Measurements from ENCODE around the gene CLSTN2.

The CLSTN2 gene

DNA sequence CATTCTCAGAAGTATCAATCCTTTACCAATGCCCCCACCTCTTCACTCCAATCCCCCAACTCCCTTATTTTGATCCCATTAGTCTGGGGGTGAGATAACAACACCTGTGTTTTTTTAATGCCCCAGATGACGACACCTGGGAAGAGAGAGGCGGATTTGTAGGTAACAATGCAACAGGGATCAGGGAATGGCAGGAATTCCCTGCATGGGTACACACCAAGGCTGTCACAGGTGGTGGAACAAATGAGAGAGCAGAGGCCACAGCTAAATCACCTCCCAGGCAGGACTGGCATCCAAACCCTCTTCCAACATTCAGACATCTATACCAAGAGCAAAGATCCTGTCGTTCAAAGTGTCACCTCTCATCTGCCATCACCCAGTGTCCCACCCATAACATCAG is 423.7 kb downstream of the CLSTN2 start:
- DNase-seq, result no peak

DNA sequence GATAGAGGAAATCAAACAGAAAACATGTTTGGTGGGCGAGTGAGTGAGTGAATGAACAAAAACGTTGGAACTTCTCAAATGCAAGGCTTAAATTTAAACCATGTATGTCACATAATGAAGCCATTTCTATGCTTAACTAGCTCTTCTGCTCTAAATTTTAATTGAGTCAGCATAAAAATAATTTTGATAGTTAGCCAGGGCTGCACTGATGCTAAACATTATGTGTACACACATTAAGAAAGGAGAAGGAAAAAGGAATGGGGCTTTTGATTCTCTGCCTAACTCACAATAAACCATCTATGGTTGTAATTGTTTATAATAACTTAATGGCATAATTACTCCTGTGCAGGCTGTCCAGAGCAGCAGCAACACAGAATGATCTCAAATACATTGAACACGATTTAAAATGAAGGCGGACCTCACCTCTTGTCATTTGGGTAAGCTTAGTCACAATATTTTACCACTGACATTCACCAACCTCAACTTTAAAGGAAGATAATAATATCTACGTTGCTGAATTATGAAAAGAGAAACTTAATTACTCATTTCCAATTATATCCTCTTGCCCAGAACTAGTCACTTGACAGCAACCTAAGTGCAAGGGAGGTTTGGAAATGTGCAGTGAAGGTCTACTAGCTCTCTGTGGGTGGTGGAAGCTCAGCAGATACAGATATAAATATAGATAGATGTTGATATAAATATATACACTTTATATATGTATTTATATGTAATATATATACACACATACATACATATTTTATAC is 424.4 kb downstream of the CLSTN2 start:
- no peak for DNase-seq

DNA sequence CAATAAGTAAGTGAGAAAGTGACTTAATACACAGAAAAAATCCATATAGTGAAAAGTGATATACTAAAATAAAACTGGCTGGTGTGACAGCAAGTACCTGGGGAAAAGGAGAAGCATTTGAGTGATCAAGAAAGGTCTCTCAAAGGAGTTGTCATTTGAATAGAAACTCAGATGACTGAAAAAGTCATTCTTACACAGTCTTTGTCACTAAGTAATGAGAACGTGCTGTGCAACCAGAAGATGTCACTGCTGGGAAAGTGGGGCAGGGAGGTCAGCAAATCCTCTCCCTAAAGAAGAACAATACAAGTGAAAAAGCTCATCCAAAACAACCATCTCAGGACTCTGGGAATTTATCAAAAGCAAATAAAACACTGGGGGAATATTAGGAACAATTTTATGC is 425.3 kb downstream of the CLSTN2 start:
- no peak for DNase-seq

DNA sequence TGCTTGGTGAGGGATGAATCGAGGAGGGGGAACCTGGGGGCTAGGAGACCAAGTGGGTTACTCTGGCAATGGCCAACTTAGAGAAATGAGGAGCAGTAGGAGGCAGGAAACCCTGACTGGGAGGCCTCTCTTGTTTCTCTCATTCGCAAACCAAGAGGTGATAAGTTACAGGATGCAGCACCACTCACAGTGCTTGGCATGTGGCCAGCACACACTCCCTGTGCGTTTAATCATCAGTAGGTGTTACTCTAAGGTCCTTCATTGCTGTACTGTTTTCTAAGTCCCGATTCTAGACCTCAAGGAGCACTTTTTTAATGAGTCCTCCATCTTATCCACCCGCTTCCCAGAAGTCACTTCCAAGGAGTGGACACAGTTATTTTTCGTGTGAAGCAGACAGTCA is 428.8 kb downstream of the CLSTN2 start:
- peak; percentile 43 for DNase-seq

DNA sequence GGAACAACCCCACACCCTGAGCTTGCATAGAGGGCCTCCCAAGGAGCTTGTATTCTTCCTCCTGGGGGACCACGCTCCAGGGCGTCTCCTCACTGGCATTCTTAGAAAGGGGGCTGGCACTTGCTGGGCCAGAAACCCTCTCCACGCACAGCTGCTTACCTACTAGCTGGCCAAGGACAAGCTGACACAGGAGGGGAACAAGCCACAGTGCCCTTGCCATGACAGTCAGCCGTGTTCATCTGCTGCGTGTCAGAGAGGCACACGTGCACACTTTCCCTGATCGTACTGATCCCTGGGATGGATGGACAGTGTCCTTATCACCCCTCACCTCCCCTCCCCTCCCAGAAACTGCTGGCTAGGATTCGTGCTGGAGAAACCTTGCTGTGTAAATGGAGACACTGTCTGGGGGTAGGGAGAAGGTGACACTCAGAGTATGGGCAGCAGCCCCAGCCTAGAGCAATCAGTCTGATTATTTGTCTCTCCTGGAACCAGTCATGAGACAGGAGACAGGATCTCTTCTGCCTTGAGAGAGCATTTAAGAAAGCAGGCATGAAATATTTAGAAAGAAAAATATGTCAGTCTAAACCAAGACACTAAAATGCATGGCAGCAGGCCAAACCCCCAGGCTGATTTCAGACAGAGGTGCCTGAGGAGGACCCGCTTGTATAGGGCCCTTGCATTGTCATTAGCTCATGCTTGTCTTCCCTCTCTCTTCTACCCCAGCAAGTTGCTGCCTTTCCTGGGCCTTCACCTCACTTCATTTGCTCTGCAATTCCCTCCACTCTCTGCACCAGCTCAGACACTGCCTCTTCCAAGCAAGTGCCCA is 431.1 kb downstream of the CLSTN2 start:
- DNase-seq, result no peak

DNA sequence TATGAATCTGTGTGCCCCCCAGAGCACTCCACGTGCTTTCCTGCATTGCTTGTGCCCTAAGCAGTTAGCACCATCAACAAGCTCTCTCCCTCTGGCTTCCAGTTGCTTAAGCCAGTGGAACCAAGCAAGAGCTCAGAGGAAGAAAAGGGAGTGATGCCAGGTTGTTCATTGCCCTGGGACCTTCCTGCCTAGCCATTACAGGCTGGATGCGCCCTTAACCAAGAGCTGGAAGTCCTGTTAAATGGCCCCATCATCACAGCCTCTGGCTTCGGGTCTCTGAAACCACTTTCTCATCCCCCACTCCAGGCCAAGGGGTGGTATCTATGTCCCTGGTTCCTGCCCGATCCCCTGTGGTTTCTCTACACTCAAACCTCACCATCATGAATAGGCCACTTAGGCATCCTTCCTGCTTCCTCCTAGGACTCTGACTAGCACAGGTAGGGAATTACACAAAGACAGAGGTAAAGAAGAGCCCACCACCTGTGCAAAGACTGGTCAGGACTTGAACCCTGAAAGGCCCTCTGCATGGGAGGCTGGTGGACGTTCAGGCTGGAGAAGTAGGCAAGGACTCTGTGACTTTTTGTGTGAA is 433.3 kb downstream of the CLSTN2 start:
- DNase-seq, result no peak

DNA sequence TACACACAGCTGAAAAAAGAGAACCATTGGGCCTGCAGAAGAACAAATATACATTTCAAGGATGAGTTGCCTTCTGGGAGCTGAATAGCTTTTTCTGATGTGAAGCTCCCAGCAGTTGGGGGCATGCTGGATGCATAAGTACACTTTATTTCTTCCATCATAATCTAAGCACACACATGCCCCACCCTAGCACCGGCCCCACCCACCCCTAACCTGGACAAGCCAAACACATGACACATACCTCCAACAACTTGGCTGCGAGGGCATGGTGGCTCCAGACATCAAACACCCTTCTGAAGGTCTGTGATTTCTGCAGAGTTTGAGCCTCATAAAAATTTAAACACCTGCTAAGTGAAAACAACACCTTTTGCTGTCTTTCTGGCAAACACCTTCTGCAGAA is 435.7 kb downstream of the CLSTN2 start:
- DNase-seq, result no peak

DNA sequence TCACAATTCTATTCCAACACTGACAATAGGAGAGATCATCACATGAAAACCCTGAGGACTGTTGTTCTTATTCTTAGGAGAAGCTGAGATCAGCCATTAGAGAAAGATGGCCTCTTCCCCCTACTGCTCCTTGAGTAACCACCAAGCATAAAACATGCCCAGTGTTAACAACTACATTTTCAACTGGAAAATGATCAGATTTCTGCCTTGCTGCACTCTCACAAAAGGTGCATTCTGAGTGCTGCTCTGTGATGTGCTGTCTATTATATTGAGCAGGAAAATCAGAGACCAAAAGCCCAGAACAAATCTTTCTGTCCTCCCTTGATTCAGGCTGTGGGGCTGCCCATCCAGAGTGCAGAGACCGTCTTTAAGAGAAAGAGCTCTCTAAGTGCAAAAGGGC is 438.2 kb downstream of the CLSTN2 start:
- no peak for DNase-seq

DNA sequence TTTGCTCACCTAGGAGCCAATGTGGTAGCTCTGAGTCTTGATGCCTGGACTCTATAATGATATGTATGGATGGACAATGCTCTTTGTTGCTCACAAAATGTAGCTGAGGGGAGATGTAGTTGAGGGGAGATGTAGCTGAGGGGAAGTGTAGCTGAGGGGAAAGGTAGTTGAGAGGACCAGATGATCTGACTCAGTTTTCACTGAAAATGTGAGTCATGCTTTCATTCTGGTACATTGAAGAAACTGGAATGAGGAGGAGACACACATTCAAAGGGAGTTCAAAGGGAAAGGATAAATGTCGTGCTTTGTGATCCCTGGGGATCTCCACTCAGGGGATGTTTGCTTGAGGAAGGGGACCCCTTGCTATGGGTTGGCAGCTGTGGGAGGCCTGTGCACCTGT is 440.0 kb downstream of the CLSTN2 start:
- DNase-seq, result no peak

DNA sequence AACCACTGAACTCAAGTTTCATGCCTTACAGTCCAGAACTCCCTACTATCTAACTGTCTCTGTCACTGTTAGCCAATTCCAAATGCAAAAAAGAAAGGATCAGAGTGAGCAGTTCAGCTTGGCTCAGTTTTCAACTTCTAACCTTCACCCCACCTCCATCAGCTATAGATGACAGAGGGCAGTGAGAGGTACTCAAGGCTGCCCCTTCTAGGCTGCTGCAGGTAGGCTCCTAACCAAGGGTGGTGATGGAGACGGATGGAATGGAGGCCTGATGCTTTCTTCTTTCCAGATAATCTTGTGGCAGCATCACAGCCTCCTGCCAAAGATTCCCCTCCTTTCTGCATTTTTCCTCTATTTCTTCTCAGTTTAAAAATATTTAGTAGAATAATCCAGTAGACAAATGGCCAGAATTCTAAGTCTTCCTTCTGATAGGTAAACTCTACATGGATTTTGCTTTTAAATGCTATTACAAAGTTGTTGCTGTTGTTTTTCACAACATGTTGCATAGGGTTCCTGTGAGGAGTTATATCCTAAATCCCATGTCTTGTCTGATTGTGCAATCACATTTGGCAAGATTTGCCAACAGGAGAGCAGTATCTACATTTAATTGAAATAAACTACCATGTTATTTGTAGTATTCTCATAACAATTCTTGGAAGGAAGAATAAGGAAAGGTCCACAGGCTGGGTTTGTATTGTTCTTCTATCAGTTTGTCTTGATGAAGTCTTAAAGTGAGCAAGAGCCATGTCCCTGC is 441.3 kb downstream of the CLSTN2 start:
- no peak for DNase-seq

DNA sequence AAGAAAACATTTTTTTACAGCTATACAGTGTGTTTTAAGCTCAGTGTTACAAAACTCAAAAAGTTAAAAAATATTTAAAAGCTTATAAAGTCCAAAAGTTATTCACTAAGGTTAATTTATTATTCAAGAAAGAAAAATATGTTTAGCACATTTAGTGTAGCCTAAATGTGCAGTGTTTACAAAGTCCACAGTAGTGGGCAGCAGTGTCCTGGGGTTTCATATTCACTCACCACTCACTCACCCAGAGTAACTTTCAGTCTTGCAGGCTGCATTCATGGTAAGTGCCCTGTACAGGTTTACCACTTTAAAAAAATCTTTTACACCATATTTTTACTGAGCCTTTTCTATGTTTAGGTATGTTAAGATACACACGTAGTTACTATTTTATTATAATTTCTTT is 442.7 kb downstream of the CLSTN2 start:
- no peak for DNase-seq

DNA sequence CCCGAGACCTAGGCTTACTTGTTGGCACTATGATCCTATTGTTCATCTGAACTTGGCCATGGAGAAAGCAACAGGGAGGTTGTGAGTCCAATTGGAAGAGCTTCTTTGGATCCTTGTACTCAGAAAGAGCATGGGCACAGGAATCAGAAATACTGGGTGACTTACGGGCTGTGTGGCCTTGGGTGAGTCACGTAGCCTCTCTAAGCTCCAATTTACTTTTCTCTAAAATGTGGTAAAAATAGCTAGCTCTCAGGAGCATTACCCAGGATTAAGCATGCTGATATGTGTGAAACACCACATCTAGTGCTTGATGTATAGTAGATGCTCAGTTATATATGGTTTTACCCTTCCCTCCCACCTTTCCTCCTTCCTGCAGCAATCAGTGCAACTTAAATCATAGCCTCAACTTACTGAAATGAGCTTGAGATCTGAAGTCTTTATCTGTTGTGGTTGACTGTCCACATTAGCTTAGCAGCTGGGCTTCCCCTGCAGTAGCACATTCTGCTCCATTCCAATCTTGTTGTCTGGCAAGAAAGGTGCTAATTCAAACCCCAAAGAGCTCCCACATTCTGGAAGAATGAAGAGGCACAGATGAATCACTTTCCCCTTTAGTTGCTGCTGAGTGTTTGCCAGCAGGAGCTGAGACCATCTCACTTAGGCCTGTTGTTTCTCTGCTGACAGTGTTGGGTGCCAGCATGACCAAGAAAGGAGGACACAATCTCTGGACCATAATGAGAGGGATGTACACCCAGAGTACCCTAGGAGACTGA is 443.8 kb downstream of the CLSTN2 start:
- DNase-seq, result no peak

DNA sequence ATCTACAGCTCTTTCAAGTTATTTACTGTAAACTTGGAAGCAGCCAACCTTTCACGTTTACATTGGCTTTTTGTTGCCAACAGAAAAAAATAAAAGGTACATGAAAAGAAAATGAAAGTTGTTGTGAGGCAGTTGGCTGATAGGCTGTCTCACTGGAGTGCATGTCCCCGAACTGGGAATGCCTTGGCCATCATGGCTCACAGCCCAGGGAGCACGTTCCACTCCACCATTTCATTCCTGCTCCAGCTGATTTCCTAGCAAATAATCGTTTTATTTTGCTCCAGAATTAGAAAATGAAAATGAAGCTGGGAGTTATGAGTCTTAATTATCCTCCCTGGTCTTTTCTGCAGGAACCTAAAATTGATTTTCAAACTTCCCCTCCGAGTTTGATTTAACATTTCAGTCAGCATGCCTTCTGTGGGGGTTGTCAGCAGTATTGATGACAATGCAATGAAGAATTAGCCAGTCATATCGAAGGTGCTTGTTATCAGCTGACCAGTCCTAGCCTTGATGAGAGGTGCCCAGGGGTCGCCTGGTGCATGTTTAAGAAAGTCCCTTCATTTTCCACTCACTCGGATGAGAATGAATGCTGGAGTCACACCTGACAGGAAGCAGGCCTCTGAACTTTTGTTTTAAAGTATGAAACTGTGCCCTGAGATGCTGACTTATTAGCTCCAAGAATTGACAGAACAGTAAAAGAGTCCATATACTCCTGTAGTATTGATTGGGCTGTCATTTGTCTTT is 449.2 kb downstream of the CLSTN2 start:
- no peak for DNase-seq

DNA sequence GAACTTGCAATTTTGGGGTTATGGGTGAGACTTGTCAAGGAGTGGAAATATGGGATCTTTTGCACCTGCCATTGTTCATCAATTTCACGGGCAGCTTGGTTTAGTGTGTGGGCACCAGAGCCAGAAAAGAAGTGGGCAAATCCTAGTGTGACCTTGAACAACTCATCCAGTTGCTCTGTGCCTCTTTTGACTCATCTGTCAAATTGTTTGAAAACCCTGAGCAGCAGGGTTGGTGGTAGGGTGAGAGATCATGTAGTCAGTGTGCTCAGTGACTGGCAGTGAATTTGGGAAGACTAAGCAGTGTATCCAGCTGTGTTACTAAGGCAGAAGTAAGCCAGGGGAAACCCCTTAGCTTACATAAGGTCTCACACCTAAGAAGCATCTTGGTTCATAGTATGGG is 449.9 kb downstream of the CLSTN2 start:
- DNase-seq, result no peak

DNA sequence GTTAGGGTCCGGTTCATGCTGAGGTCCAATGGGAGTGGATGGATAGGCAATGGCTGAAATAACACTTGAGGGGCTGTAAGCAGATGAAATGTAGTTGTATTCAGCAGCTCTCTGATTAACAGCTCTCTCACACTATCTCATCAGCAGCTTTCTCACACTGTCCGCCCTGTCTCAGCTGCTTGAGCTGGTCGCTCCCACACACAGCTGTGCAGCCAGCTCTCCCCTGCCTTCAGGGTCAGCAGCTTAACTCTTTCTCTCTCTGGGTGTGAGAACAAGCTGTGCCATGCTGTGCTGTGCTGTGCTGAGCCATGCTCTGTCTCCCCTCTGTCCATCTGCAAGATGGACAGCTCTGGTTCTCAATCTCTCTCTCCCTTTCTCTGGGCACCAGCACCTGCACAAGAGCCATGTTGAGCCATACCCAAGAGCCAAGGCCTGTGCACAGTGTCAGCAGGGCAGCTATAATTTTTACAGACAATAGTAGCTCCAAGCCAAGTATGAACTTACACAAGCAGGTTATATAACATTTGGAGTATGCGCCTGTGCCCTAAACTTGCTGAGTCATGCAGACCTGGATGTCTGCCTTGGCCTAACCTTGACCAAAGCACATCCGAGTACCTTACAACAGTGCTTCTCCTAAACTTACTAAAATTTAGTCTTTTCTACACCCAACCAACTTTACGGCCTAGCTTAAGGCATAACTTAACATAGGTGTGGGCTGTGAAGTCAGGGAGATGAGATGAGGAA is 451.5 kb downstream of the CLSTN2 start:
- DNase-seq, result no peak

DNA sequence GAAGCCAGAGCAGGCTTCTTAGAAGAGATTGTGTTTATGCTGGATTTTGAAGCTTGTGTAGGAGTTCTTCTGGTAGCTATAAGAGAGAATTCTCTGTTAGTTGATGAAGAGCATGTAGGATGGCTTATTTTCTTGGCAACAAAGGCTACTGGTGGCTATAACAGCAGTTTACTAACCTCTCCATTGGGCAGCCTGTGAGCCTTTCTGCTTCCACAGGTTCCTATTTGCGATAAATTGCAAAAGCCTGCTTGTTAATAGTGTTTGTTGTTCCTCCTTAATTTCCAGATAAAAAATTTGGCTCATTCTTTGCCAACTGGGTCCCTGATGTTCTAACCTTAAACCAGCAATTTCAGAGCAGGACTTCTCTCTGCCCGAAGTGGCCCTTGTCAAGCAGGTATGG is 452.3 kb downstream of the CLSTN2 start:
- DNase-seq, result no peak

DNA sequence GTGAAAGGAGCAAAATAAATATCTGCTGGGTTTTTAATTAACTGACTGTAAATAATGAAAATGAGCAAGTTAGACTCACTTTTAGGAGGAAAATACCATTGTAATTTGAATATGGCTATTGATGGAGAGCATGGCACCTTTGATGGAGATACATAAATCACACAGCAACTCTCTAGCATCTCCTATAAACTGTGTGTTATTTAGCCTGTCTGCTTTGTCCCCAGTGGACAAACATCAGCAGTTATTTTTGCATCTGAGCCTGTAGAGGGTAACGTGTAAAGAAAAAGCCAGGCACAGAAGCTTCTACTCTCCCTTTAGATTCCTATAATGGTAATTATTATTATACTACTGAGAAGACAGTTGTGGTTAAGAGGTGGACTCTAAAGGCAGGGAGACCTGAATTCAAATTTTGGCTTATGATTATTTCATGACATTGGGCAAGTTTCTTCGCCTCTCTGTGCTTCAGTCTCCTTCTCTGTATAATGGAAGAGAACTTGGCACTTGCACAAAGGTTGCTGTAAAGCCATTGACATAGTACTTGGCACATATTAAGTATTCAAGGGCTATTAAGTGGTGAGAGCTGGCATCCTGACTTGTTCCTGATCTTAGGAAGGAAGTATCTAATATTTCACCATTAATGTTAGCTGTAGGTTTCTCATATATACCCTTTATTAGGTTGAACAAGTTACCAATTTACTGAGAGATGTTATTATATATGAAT is 453.4 kb downstream of the CLSTN2 start:
- DNase-seq, result peak; percentile 21

DNA sequence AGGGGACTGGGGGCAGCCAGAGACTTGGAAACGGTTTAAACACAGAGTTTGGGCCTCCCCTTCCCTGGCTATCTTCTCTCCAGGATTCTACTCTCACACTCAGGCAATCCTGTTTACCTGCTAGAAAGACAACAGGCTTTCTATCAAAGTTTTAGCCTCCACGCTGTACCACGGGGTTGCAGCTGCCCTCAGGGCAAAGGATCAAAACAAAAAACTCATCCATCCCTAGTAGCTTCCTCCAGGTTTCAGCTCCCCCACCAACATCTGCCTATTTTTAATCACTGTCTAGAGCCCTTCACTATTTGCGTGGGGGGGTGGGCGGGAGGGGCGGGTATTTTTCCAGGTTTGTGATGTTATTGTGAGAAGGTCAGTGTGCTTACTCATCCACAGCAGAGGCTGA is 456.1 kb downstream of the CLSTN2 start:
- DNase-seq, result peak; percentile 50

DNA sequence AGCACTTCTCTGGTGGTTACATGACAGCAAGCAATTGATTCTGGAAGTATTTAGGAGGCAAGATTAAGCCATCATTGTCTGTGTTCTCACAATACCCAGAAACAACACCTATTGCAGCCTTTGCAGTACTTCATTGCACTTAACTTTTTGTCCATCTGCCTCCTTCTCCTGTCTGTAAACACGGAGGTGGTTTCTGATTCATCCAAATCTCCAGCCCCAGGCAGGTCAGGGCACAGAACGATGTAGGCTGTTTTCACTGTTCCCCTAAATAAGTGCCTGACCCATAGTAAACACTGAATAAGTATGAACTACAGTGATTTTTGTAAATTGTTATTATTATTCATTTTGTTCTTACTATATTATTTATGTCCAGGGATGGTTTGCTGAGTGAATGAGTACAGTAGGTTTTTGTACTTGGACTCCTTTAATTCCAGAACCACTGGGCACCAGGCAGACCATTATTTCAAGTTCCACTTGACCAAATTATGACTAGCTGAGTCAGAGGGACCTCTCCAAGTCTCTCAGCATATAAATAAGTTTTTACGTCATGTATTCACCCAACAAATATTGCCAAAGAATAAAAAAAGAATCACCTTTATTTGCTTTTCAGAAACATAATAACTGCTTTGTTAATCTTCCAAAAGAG is 459.6 kb downstream of the CLSTN2 start:
- no peak for DNase-seq
